Measurements from ENCODE around the gene FSTL5. TPM values are rescaled to one million over a fixed set of nuclear protein-coding genes. Genes with fewer than 3 reads are reported as not detected.

Gene FSTL5
- total RNA-seq, 1 donor from 2014 or later: not detected

DNA sequence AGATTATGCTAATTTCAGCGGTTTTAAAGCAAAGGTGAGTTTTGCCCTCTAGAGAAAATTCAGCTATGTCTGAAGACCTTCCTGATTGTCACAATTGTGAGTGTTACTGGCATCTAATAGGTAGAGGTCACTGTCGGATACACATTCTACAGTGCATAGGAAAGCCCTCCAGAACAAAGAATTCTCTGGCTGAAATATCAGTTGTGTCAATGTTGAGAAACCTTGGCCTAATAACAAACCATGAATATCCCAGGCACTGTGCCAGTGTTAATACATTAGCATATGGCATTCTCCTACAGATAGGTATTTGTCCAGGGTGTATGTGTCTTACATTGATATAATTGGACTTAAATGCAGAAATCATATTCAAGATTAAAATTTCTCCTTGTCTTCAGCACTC lies 294.3 kb downstream of the FSTL5 start:
- Mint-ChIP-seq H3K4me1 (no peaks in the 10 kb centered on the region), H3K27me3 (no peaks in the 10 kb centered on the region), H3K4me3 (no peak overlapping the region), H3K36me3 (ENCODE audit: low read depth) (no peaks in the 10 kb centered on the region), H3K27ac (no peak overlapping the region), H3K9me3 (peaks cover 4% of the 10 kb centered on the region)
- CTCF ChIA-PET: no interaction called here
- intact Hi-C loops (cut with micrococcal nuclease): no loop called here
- DNase-seq (no peak), ATAC-seq (ENCODE audit: low read depth) (no peak)
- TF ChIP-seq, protein P1, sequence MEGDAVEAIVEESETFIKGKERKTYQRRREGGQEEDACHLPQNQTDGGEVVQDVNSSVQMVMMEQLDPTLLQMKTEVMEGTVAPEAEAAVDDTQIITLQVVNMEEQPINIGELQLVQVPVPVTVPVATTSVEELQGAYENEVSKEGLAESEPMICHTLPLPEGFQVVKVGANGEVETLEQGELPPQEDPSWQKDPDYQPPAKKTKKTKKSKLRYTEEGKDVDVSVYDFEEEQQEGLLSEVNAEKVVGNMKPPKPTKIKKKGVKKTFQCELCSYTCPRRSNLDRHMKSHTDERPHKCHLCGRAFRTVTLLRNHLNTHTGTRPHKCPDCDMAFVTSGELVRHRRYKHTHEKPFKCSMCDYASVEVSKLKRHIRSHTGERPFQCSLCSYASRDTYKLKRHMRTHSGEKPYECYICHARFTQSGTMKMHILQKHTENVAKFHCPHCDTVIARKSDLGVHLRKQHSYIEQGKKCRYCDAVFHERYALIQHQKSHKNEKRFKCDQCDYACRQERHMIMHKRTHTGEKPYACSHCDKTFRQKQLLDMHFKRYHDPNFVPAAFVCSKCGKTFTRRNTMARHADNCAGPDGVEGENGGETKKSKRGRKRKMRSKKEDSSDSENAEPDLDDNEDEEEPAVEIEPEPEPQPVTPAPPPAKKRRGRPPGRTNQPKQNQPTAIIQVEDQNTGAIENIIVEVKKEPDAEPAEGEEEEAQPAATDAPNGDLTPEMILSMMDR (IDR thresholded peaks at IDR 0.05): no peak
- POLR2A ChIA-PET: no interaction called here

GRCh38 chr4:161856711-161857326 lies 307.0 kb downstream of the FSTL5 start:
- TF ChIP-seq, protein P1 (IDR thresholded peaks at IDR 0.05): no peak
- CTCF ChIA-PET: no interaction called here
- POLR2A ChIA-PET: no interaction called here

DNA sequence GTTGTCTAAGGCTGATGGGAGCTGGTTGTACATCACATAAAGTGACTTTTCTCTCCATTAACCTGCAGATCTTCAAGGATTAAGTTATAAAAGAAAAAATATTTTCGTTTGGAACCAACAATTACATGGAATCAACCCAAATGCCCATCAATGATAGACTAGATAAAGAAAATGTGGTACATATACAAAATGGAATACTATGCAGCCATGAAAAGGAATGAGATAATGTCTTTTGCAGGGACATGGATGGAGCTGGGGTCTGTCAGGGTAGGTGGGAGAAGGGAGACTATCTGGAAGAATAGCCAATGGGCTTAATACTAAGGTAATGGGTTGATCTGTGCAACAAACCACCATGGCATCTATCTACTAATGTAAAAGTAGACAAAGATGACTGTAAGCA lies 313.2 kb downstream of the FSTL5 start:
- ATAC-seq (ENCODE audit: low read depth) (no peak), DNase-seq (no peak)
- peaks cover 8% of the 10 kb centered on the region for H3K9me3 Mint-ChIP-seq
- no peaks in the 10 kb centered on the region for H3K36me3 Mint-ChIP-seq (ENCODE audit: low read depth)
- intact Hi-C loops (cut with micrococcal nuclease): no loop called here
- H3K4me1 Mint-ChIP-seq: no peaks in the 10 kb centered on the region
- ChIA-PET CTCF (no interaction called here), POLR2A (no interaction called here)
- TF ChIP-seq, protein P1 (IDR thresholded peaks at IDR 0.05): no peak
- no peak overlapping the region for H3K27ac Mint-ChIP-seq
- no peak overlapping the region for H3K4me3 Mint-ChIP-seq
- no peaks in the 10 kb centered on the region for H3K27me3 Mint-ChIP-seq

More at GRCh38 chr4:161856711-161857326, 307.0 kb downstream of the FSTL5 start:
- Mint-ChIP-seq H3K36me3 (ENCODE audit: low read depth) (no peaks in the 10 kb centered on the region), H3K4me3 (no peak overlapping the region), H3K27me3 (no peaks in the 10 kb centered on the region), H3K4me1 (no peaks in the 10 kb centered on the region), H3K27ac (no peak overlapping the region), H3K9me3 (peaks cover 2% of the 10 kb centered on the region)
- intact Hi-C loops (cut with micrococcal nuclease): no loop called here
- no peak for ATAC-seq (ENCODE audit: low read depth)
- no peak for DNase-seq

- intact Hi-C loops (cut with micrococcal nuclease): no loop called here
- POLR2A ChIA-PET: no interaction called here
- ATAC-seq (ENCODE audit: low read depth) (no peak), DNase-seq (no peak)
- no peak overlapping the region for H3K27ac Mint-ChIP-seq
- H3K9me3 Mint-ChIP-seq: peaks cover 5% of the 10 kb centered on the region
- H3K36me3 Mint-ChIP-seq (ENCODE audit: low read depth): no peaks in the 10 kb centered on the region
- CTCF ChIA-PET: no interaction called here
- TF ChIP-seq, protein P1 (IDR thresholded peaks at IDR 0.05): no peak
- H3K27me3 Mint-ChIP-seq: no peaks in the 10 kb centered on the region
- no peaks in the 10 kb centered on the region for H3K4me1 Mint-ChIP-seq
- no peak overlapping the region for H3K4me3 Mint-ChIP-seq
Measured at GRCh38 chr4:161841759-161842158, 322.0 kb downstream of the FSTL5 start.

DNA sequence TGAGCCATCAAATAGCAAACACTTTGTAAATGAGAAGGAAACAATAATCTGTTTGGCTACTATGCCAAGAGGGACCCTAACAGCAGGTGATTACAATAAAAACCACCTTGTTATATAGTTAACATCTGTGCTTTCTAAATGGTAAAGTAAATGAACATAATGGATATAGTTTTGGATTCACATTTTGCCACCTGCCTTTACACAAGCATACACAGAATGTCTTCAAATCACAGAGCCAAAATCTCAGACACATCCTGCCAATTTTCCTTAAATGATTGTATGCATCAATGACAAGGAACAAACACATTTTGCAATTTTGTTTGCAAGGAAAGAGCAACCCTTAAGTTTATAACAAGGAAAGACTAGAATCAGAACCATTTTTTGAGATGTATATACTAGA lies 334.2 kb downstream of the FSTL5 start:
- no peak for ATAC-seq (ENCODE audit: low read depth)

More for the DNA sequence above, 334.2 kb downstream of the FSTL5 start:
- DNase-seq: no peak
- Mint-ChIP-seq H3K27ac (no peak overlapping the region), H3K4me3 (no peak overlapping the region), H3K9me3 (no peaks in the 10 kb centered on the region), H3K27me3 (no peaks in the 10 kb centered on the region), H3K36me3 (ENCODE audit: low read depth) (no peaks in the 10 kb centered on the region), H3K4me1 (no peaks in the 10 kb centered on the region)
- POLR2A ChIA-PET: no interaction called here
- TF ChIP-seq, protein P1 (IDR thresholded peaks at IDR 0.05): no peak
- intact Hi-C loops (cut with micrococcal nuclease): no loop called here
- CTCF ChIA-PET: no interaction called here
